NCI-H82 (cell line): ENCODE results near the gene FRA10AC1.

Experiments used
- DNase-seq: peaks from one replicate; lab custom pipeline; 2025; lab: John Stamatoyannopoulos, UW

The FRA10AC1 gene

DNA sequence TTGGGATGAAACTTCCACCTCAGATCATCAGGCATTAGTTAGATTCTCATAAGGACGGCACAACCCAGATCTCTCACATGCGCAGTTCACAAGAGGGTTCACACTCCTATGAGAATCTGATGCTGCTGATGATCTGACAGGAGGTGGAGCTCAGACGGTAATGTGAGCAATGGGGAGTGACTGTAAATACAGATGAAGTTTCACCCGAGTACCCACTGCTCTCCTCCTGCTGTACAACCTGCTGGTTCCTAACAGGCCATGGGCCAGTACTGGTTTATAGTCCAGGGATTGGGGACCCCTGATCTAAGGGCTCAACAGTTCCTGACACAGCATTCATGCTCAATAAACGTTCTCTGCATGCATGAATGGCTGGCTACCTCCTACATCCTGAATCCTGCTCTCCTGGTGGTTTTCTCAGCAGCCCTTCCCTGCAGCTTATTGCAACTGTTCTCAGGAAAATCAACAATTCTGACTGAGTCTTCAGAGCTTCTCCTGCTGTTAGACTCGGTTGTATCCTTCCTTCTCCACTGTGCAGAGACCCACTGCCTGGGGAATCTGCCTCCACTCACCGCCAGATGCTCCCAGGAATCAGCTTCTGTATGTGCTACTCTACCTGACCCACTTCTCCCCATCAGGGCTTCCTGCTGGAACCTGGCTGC is 72.6 kb downstream of the FRA10AC1 start:
- peak; percentile 16 for DNase-seq

- no peak for DNase-seq
These were observed 73.5 kb downstream of the FRA10AC1 start for GRCh38 chr10:93628858-93629257.

DNA sequence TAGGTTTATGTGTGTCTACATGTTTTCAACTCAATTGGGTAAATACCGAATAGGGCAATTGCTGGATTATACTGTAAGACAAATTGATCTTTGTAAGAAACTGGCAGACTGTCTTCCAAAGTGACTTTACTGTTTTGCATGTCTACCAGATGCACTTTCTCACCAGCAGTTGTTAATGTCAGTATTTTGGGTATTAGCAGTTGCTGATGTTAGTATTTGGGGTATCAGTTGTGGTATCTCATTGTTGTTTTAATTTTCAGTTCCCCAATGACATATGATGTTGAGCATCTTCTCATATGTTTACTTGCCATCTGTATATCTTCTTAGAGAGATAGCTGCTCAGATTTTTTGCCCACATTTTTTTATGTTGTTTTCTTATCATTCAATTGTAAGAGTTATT is 79.5 kb downstream of the FRA10AC1 start:
- DNase-seq, result no peak

DNA sequence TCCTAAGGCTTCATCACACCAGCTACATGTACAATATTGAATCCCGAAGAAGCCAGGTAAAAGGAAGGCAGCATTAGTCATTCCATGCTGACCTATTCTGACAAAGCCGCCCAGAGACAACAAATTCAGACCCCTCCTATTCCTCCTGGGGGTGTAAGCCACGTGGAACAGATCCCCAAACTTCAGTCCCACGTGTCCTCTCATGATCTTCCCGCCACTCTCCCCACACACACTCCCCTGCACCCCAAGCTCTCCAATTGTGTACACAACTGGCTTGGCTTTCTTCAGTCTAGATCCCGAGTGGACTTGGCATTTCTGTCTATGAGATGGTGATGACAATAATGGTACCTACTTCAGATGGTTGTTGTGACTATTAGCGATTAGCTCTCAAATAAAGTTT is 81.5 kb downstream of the FRA10AC1 start:
- no peak for DNase-seq
